Thyroid gland (tissue), 4 donors: Measurements from ENCODE around the gene CNPY4. TPM values are rescaled to one million over a fixed set of nuclear protein-coding genes. Genes with fewer than 3 reads are reported as not detected.
A peak's percentile ranks its signal among the peaks of the same experiment; 100 is the strongest.

Experiments used
- DNase-seq, 2 donors: peaks; one replicate each; pipeline ENCODE4 v3.0.0-alpha.2; 2019
- H3K27ac ChIP-seq, 3 donors: fragments of 200-600 bp; sonication (generic); 1 replicate in 2 of 3; 2 replicates in 1 of 3; pipeline ENCODE4 v1.5.1; 2016 to 2019; ENCODE audit warnings: mild to moderate bottlenecking in 1 of 3, moderate library complexity in 1 of 3
- H3K27me3 ChIP-seq: fragments of 200-600 bp; sonication (generic); one replicate; pipeline ENCODE4 v1.5.1; 2019
- H3K36me3 ChIP-seq, 2 donors: fragments of 200-600 bp; sonication (generic); one replicate each; pipeline ENCODE4 v1.5.1; 2016 to 2019
- H3K4me1 ChIP-seq, 2 donors: fragments of 200-600 bp; sonication (generic); one replicate each; pipeline ENCODE4 v1.5.1; 2017 to 2019
- H3K4me3 ChIP-seq, 3 donors: fragments of 200-600 bp; sonication (generic); replicated peaks in 1 of 3; 1 replicate in 2 of 3; 2 replicates in 1 of 3; pipeline ENCODE4 v1.5.1; 2016; ENCODE audit warnings: mild to moderate bottlenecking in 1 of 3
- H3K9me3 ChIP-seq: fragments of 200-600 bp; sonication (generic); one replicate; pipeline ENCODE4 v1.5.1; 2017
- CTCF ChIP-seq, 6 experiments: fragments of 200-600 bp in 3 of 6; fragments of 450-650 bp in 3 of 6; sonication (generic) in 3 of 6; IDR thresholded peaks; one replicate each; pipeline ENCODE4 v1.5.1; 2016 to 2019; ENCODE audit warnings: antibody characterized with exemption in 6 of 6, mild to moderate bottlenecking in 2 of 6, inconsistent platforms in 1 of 6, moderate library complexity in 1 of 6
- POLR2A ChIP-seq, 2 donors: fragments of 450-650 bp; IDR thresholded peaks; one replicate each; pipeline ENCODE4 v1.6.1; 2017; ENCODE audit warnings: antibody characterized with exemption in 2 of 2, mild to moderate bottlenecking in 2 of 2, moderate library complexity in 1 of 2
- WGBS, 2 donors: methylation state at CpG; one replicate each; pipeline ENCODE4 v1.1.5; 2017; 5-methylcytosine and 5-hydroxymethylcytosine counted together
- intact Hi-C: fragments of 100-400 bp; cut with DNase I; formaldehyde crosslinking; loops from one replicate; pipeline ENCODE4 v1.15.1; 2023
- total RNA-seq, 4 donors: library from RNA; depleted of rRNA; stranded (reverse); fragments of >200 nt; gene quantifications; one replicate each; pipeline ENCODE4 v1.2.3, GENCODE V29; 2016

Gene CNPY4
- total RNA-seq, 4 donors from 2014 or later, result 4.1 to 14.5 (median 13.1) TPM

DNA sequence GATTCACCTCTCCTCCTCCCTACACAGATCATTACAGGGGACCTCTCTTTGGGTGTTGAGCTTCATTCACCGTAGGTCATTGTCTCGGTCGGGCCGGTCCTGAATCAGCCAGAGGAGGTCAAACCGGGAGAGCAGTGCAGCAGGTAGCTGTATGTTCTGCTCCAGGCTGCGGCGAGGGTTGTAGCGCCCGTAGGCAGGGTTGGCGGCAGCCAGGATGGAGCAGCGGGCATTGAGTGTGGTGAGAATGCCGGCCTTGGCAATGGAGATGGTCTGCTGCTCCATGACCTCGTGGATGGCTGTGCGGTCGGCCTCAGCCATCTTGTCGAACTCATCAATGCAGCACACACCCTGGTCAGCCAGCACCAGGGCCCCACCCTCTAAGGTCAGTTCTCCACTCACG, 23.7 kb upstream of the CNPY4 start:
- TF ChIP-seq CTCF (IDR thresholded peaks at IDR 0.05), result no peak
- no peak for TF ChIP-seq POLR2A (IDR thresholded peaks at IDR 0.05)
- H3K4me1 ChIP-seq, result peaks cover 4 to 11% of the 10 kb centered on the region in 2 donors
- H3K36me3 ChIP-seq, result peaks cover 79 to 82% of the 10 kb centered on the region in 2 donors
- H3K27me3 ChIP-seq, result no peaks in the 10 kb centered on the region
- H3K4me3 ChIP-seq, result no peak overlapping the region
- intact Hi-C loops, result loop anchor here (5.0 kb wide), 1 partner anchor 48 kb away; the partner anchor contains the start of gene ZSCAN21
- no peak for DNase-seq
- H3K27ac ChIP-seq, result no peak overlapping the region
- WGBS, 2 donors, result 97 to 100% methylated on average over 12 to 17 of the region's 17 CpGs
- H3K9me3 ChIP-seq, result no peaks in the 10 kb centered on the region

- H3K27me3 ChIP-seq, result no peaks in the 10 kb centered on the region
- no peak overlapping the region for H3K27ac ChIP-seq
- intact Hi-C loops, result loop anchor here (5.0 kb wide), 1 partner anchor 52 kb away; the partner anchor contains the start of gene ZSCAN21
- peaks cover 52 to 53% of the 10 kb centered on the region in 2 donors for H3K36me3 ChIP-seq
- no peak for DNase-seq
- no peak overlapping the region for H3K4me3 ChIP-seq
- 83 to 91% methylated on average over 10 of the region's 10 CpGs for WGBS, 2 donors
- H3K9me3 ChIP-seq, result no peaks in the 10 kb centered on the region
- no peak for TF ChIP-seq CTCF (IDR thresholded peaks at IDR 0.05)
- no peak for TF ChIP-seq POLR2A (IDR thresholded peaks at IDR 0.05)
- H3K4me1 ChIP-seq, result peaks cover 11 to 17% of the 10 kb centered on the region in 2 donors
Observed at GRCh38 chr7:100098913-100099312, 20.5 kb upstream of the CNPY4 start.

DNA sequence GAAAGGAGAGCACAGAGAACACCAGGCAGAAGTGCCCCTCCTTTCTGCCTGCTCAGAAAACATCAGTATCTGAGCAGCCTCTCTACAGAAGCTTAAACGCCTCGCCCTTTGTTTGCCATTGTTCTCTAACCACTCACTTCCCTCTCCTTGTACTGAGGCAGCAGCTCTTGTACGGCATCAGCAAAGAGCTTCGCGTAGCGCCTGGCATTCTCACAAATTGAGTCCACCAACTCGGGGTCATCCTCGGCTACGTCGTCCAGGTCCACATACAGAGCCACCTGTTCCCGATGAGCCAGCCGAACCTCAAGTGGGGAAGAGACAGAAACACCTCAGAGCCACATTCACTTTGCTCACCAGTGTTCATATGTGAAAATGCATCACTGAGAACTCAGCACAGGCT, 20.0 kb upstream of the CNPY4 start:
- no peak overlapping the region for H3K27ac ChIP-seq
- TF ChIP-seq CTCF (IDR thresholded peaks at IDR 0.05) (no peak), POLR2A (IDR thresholded peaks at IDR 0.05) (no peak)
- no peak for DNase-seq
- H3K36me3 ChIP-seq, result peaks cover 48 to 52% of the 10 kb centered on the region in 2 donors
- H3K4me3 ChIP-seq, result peak overlapping the region in 1 of 3 donors; percentile 78
- H3K27me3 ChIP-seq, result no peaks in the 10 kb centered on the region
- intact Hi-C loops, result loop anchor here (5.0 kb wide), 1 partner anchor 52 kb away; the partner anchor contains the start of gene ZSCAN21
- whole genome bisulfite sequencing, 2 donors, result 62 to 65% methylated on average over 12 of the region's 12 CpGs
- no peaks in the 10 kb centered on the region for H3K9me3 ChIP-seq
- H3K4me1 ChIP-seq, result peaks cover 11 to 17% of the 10 kb centered on the region in 2 donors

- H3K27ac ChIP-seq, result peak overlapping the region; percentile 39 to 95 (median 57)
- no peaks in the 10 kb centered on the region for H3K9me3 ChIP-seq
- peaks cover 11 to 17% of the 10 kb centered on the region in 2 donors for H3K4me1 ChIP-seq
- DNase-seq, result peak; percentile 94
- WGBS, 2 donors, result 0 to 1% methylated on average over 38 to 50 of the region's 61 CpGs
- H3K27me3 ChIP-seq, result no peaks in the 10 kb centered on the region
- H3K36me3 ChIP-seq, result peaks cover 39 to 45% of the 10 kb centered on the region in 2 donors
- intact Hi-C loops, result no loop called here
- TF ChIP-seq CTCF (IDR thresholded peaks at IDR 0.05), result peak in 1 of 6 experiments; percentile 15
- TF ChIP-seq POLR2A (IDR thresholded peaks at IDR 0.05), result peak in 1 of 2 donors; percentile 36
- peak overlapping the region; percentile 2 to 81 (median 78) for H3K4me3 ChIP-seq
Observed at GRCh38 chr7:100100420-100101015, 18.9 kb upstream of the CNPY4 start.
